HT-29 (cell line): ENCODE measurements around the gene TTC3. TPM values are rescaled to one million over a fixed set of nuclear protein-coding genes. Genes with fewer than 3 reads are reported as not detected.

Experiments
- DNase-seq: peaks from one replicate; pipeline ENCODE4 v3.0.0-alpha.2; 2015; ENCODE audit warnings: low spot score
- total RNA-seq: library from RNA; depleted of rRNA; stranded (reverse); fragments of >200 nt; shearing (Covaris generic); gene quantifications from 2 replicates; pipeline ENCODE4 v1.2.3, GENCODE V29; 2014

The TTC3 gene
- total RNA-seq, 1 experiment from 2014 or later = 67.8 TPM

DNA sequence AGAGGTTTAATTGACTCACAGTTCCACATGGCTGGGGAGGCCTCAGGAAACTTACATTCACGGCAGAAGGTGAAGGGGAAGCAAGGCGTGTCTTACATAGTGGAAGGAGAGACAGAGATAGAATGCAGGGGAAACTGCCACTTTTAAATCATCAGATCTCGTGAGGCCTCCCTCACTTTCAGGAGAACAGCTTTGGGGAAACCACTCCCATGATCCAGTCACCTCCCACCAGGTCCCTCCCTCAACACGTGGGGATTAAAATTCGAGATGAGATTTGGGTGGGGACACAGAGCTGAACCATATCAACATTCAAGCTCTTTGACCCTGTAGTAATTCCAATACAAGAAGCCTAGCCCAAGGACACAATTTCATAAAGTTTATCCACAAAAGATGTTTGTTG lies 13.9 kb upstream of the TTC3 start:
- no peak for DNase-seq

DNA sequence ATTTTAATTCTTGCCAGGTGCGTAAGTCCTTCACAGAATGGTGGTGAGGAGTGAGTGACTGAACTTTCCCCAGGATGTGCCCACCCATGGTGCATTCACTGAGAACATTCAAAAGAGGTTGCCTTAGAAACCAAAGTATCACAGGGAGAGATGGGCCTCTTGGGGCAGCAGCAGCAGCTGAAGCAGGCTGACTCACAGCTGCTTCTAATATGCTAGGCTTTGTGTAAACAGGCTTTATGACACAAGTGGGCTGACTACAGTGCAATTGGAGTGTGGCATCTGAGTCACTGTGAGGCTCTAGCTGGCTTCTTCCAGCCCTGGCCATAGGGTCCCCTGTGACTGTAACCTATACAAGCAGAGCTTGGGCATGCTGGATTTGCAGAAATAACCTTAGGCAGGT lies 12.8 kb upstream of the TTC3 start:
- DNase-seq = peak; percentile 69

DNA sequence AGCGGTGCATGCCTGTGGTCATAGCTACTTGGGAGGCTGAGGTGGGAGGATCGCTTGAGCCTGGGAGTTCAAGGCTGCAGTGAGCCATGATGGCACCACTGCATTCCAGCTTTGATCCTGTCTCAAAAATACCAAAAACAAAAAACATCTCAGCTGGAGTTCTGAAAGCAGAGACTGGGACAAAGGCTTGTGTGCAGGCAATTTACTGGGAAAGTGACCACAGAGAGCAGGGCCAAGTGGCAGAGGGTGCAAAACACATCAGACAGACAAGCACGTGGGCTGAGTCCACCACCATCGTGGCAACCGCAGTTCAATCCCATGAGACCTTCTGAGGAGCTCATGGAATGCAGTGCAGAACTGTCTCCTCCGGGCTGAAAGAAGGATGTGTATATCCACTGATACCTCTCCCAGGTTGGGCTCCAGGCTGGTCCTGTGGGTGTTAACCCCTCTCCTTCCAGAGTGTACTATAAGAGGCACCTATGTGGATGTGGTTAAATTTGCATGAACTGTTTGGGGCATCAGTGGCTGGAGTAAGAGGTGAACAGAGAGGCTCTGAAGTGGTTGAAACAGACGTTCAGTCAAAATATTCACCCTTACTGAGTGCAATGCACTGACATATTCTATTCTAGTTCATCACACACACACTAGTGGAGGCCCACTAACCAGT lies 11.0 kb upstream of the TTC3 start:
- DNase-seq = no peak

DNA sequence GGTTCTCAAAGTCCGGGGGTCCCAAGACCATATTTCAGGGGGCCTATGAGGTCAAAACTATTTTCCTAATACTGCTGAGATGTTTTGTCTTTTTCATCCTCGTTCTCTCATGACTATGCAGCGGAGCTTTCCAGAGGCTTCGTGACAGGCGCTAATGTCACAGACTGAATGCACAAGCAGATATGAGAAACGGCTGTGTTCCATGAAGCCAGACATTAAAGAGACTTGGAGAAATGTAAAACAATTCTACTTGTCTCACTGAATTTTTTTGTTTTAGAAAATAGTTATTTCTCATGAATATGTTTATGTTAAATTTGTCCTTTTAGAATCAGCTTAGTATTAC lies 10.5 kb upstream of the TTC3 start:
- DNase-seq = no peak

GRCh38 chr21:37063433-37063832 lies 9.6 kb upstream of the TTC3 start:
- DNase-seq = no peak

DNA sequence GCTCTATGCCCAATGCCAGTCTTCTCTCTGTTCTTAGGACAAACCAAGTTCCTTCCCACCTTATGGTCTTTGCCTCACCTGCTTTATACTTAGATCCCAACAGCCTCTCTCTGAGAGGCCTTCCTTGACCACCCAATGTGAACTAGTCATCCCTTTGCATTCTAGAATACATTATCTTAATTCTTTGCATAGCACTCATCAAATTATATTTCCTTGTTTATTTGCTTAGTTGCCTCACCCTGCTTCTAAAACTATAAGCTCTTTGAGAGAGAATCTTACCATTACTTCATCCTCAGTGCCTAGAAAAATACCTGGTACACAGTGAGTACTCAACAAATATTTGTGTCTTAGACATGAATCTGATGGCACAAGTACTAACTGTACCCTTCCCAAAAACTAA lies 8.2 kb upstream of the TTC3 start:
- no peak for DNase-seq

DNA sequence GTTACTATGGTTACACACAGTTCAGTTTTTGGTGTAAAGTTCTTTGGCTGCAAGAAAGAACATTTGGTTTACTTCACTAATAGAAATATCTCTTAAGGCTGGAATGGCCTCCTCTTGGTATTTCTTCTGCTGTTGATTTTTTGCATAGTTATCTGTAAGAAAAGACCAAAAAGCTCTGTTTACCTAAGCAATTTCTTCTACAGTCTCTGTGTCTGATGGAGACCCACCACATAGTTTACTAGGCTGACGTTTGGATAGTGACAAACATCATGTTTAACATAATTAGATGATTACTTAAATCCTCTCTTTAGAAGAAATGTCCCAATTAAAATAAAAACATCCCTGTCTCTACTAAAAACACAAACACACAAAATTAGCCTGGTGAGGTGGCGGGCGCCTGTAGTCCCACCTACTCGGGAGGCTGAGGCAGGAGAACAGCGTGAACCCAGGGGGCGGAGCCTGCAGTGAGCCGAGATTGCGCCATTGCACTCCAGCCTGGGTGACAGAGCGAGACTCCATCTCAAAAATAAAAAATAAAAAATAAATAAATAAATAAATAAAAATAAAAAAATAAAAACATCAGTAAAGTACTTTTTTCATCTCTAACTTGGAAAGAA lies 7.4 kb upstream of the TTC3 start:
- no peak for DNase-seq

GRCh38 chr21:37071561-37072273 lies 1.3 kb upstream of the TTC3 start:
- DNase-seq = no peak

GRCh38 chr21:37072274-37072987 lies 623 bp upstream of the TTC3 start:
- peak; percentile 49 for DNase-seq

- DNase-seq = peak; percentile 12
Measured at GRCh38 chr21:37073417-37074196, 553 bp downstream of the TTC3 start.

DNA sequence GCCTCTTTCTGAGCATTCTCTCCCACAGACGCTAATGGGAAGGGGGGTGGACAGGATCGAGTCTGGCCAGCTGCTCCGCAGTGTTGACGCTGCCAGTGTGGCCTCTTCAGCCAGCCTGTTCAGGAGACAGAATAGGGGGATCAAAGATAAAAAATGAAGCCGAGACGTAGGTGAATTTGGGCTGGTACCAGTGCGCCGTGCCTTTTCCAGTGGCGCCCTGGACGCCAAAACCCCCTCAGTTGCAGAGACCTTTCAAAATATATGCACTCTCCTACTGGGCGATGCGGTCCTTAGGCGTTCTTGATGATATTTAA lies 1.1 kb downstream of the TTC3 start:
- no peak for DNase-seq

DNA sequence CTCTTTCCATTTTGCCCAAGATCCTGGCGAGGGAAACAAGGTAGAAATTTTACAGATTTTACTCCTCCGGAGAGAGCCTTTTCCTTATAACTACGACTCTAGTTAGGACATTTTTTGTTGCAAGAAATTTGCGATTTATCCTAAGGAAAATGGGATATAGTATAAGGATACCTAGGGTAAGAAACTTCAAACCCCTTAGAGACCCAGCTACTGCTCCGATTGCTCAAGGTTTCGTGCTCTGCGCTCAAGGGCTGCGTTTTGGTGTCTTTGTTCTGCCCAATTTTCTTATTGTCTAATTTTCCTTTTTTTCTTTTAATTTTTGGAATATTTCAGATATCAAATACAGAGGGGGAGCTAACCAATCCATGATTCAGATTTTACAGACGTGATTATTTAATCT lies 1.5 kb downstream of the TTC3 start:
- DNase-seq = no peak

- DNase-seq = no peak
Measured at GRCh38 chr21:37075214-37075770, 2.2 kb downstream of the TTC3 start.

DNA sequence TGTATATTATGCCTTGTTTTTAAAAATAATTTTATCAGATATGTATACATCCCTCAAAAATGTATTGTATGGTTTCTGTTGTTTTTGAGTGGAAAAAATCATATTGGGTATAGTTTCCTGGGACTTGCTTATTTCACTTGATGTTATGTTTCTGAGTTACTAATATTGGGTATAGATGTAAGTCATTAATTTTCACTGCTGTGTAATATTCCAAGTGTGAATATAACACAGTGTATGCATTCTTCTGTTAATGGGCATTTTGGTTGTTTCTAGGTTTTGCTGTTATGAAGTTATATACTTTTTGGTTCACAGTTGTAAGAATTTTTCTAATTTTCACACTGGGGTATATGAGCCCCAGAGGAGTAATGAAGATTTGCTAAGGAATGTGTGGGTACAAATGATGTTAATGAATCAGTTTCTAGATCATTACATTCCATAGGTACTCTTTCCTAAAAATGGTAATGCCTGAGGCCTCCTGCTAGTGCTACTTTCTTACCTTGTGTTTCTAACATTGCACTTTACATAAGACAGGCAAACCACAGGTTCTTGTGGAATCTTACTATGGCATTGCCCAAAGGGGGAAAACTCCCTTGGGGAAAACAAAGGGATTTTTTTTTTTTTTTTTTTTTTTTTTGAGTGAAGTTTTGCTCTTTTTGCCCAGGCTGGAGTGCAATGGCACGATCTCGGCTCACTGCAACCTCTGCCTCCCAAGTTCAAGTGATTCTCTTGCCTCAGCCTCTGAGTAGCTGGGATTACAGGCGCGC lies 3.2 kb downstream of the TTC3 start:
- DNase-seq = no peak

GRCh38 chr21:37077403-37077802 lies 4.3 kb downstream of the TTC3 start:
- no peak for DNase-seq

DNA sequence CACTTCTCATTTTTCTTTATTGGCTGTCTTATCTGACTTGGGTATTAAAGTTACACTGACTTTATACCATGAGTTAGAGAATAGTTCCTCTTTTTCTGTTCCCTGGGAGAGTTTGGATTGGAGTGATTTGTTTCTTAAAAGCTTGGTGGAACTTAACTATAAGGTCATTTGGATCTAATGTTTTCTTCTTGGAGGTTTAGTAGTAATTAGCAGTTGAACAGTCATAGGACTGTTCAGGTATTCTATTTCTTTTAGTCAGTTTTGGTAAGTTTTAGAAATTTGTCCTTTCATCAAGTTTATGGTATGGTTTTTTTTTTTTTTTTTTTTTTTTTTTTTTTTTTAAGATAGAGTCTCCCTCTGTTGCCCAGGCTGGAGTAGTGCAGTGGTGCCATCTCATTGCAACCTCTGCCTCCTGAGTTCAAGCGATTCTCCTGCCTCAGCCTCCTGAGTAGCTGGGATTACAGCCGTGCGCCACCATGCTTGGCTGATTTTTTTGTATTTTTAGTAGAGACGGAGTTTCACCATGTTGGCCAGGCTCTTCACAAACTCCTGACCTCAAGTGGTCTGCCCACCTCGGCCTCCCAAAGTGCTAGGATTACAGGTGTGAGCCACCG lies 6.3 kb downstream of the TTC3 start:
- DNase-seq = peak; percentile 14

GRCh38 chr21:37082375-37082774 lies 9.3 kb downstream of the TTC3 start:
- no peak for DNase-seq

DNA sequence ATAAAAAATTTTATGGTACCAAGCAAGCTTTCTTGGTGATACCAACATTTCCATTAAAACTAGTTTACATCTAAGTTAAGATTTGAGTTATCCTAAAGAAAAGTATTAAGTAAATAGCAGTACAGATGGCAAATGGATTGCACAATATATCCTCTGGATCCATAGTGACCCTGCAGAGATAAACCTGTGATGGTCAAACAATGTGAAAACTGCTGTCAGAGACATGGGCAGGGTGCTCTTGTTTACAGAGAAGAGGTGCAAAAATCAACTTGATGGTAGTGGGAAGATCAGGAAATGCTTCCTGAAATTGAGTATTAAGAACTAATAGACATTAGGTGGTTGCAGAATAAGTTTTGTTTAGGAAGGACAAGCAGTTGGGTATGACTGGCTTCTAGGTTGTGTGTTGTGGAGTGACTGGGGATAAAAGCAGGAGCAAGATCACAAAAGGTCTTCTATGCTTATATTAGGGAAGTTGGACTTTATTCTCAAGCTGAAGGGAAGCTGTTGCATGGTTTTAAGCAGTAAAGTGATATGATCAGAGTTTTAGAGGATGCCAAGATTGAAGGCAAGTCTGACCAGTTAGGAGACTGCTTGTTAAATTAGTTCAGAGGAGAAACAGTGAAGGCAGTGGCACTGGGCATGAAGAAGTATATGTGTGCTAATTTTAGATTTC lies 9.9 kb downstream of the TTC3 start:
- no peak for DNase-seq

GRCh38 chr21:37085726-37086125 lies 12.7 kb downstream of the TTC3 start:
- DNase-seq = no peak

DNA sequence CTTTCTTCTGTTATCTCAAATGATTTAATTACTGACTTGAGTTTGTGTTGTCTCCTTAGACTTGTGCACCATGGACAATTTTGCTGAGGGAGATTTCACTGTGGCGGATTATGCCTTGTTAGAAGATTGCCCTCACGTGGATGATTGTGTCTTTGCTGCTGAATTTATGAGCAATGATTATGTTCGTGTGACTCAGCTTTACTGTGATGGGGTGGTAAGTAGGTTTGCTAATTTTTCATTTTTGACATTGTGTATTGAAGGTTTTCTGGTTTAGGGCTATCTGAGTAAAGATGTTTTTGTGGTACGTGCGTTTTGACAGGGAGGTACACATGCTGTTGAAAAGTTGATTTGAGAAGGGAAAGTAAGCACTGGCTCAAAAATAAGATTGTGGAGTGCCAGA lies 14.1 kb downstream of the TTC3 start:
- DNase-seq = peak; percentile 40
